ENCODE measurements around the gene GYS1.

DNA sequence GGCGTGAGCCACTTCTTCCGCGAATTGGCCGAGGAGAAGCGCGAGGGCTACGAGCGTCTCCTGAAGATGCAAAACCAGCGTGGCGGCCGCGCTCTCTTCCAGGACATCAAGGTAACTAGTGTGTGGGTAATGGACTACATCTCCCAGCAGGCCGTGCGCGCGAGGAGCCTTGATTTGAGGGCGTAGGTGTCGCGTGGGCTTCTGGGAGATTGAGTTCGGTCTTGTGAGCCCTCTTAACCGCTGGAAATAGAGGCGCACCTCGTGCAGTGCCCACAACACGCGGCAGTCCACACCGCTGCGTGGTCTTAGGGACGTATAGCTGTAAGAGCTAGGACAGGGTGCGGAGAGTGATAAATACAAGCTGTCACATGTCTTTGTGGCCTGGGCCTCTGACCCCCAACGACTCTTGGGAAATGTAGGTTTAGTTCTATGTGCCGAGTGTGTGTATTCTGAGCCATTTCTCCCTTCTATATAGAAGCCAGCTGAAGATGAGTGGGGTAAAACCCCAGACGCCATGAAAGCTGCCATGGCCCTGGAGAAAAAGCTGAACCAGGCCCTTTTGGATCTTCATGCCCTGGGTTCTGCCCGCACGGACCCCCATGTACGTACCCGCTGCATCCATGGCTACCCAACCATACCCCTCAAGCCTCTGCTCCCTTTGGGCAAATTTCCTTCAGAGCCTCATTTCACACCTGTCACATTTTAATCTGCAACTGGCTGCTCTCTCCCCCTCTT lies 27.1 kb downstream of the GYS1 start:
- TF ChIP-seq POLR2A (IDR thresholded peaks at IDR 0.05) (no peak), CTCF (IDR thresholded peaks at IDR 0.05) (no peak)

Measured in suprapubic skin (tissue), 3 donors.